GM12864 (cell line): ENCODE data around the gene ASPN.

ENCODE experiments used
- DNase-seq: peaks from one replicate; pipeline ENCODE4 v3.0.0-alpha.2; 2011; ENCODE audit warnings: low read depth
- H3K4me3 ChIP-seq: 2 replicates; pipeline ENCODE4 v1.5.1; 2011; ENCODE audit warnings: mild to moderate bottlenecking, low read depth, low read length, control low read depth
- CTCF ChIP-seq: IDR thresholded peaks from 2 replicates; pipeline ENCODE4 v1.5.1; 2011; ENCODE audit warnings: low read depth, mild to moderate bottlenecking, moderate library complexity, low read length, control low read depth, inconsistent platforms; ENCODE audit errors: missing control alignments

Gene ASPN

GRCh38 chr9:92407818-92408217, 74.5 kb downstream of the ASPN start:
- DNase-seq = no peak
- no peak overlapping the region for H3K4me3 ChIP-seq

GRCh38 chr9:92406477-92406876, 75.8 kb downstream of the ASPN start:
- TF ChIP-seq CTCF = no peak
- DNase-seq = peak; percentile 43
- H3K4me3 ChIP-seq = no peak overlapping the region; the same call in 1 of the 2 replicates

More at GRCh38 chr9:92407818-92408217, 74.5 kb downstream of the ASPN start:
- TF ChIP-seq CTCF = no peak
